HUES64 (cell line): ENCODE measurements around the gene KCNAB2.

Experiments
- H3K27ac ChIP-seq: 2 replicates; pipeline ENCODE4 v1.7.0; 2013; ENCODE audit warnings: low read depth, low read length, inconsistent platforms
- H3K27me3 ChIP-seq: 2 replicates; pipeline ENCODE4 v1.6.1; 2013; ENCODE audit warnings: mild to moderate bottlenecking, low read length; ENCODE audit not compliant: insufficient read depth
- H3K36me3 ChIP-seq: 2 replicates; pipeline ENCODE4 v1.6.1; 2013; ENCODE audit warnings: mild to moderate bottlenecking, low read length; ENCODE audit not compliant: insufficient read depth
- H3K4me1 ChIP-seq: 2 replicates; pipeline ENCODE4 v1.6.1; 2013; ENCODE audit warnings: mild to moderate bottlenecking, low read length, moderate library complexity; ENCODE audit not compliant: insufficient read depth
- H3K4me3 ChIP-seq: 2 replicates; pipeline ENCODE4 v1.5.1; 2013; ENCODE audit warnings: mild to moderate bottlenecking, low read length, moderate library complexity
- H3K9ac ChIP-seq: 2 replicates; pipeline ENCODE4 v1.6.1; 2013; ENCODE audit warnings: mild to moderate bottlenecking, low read depth, low read length
- H3K9me3 ChIP-seq: 2 replicates; pipeline ENCODE4 v1.6.1; 2013; ENCODE audit warnings: low read depth, low read length; ENCODE audit not compliant: insufficient read depth
- WGBS: fragments of 150-250, 120-280 bp; methylation state at CpG from one replicate; pipeline ENCODE4 v1.1.7; 2013; ENCODE audit warnings: missing lambda C conversion rate; 5-methylcytosine and 5-hydroxymethylcytosine counted together

Gene KCNAB2

GRCh38 chr1:6093611-6094010 lies 47.9 kb downstream of the KCNAB2 start:
- H3K4me3 ChIP-seq = no peak overlapping the region
- no peaks in the 10 kb centered on the region for H3K4me1 ChIP-seq
- H3K27ac ChIP-seq = no peak overlapping the region
- WGBS = 92% methylated on average over 9 of the region's 9 CpGs
- H3K9ac ChIP-seq = no peak overlapping the region
- no peaks in the 10 kb centered on the region for H3K36me3 ChIP-seq
- H3K9me3 ChIP-seq = no peaks in the 10 kb centered on the region
- no peaks in the 10 kb centered on the region for H3K27me3 ChIP-seq

GRCh38 chr1:6094246-6094645 lies 48.6 kb downstream of the KCNAB2 start:
- Histone ChIP-seq H3K27ac (no peak overlapping the region), H3K27me3 (no peaks in the 10 kb centered on the region), H3K9ac (no peak overlapping the region), H3K4me3 (no peak overlapping the region), H3K4me1 (no peaks in the 10 kb centered on the region), H3K9me3 (no peaks in the 10 kb centered on the region), H3K36me3 (no peaks in the 10 kb centered on the region)
- 94% methylated on average over 19 of the region's 19 CpGs for WGBS

- no peak overlapping the region for H3K27ac ChIP-seq
- no peaks in the 10 kb centered on the region for H3K9me3 ChIP-seq
- no peaks in the 10 kb centered on the region for H3K36me3 ChIP-seq
- 91% methylated on average over 21 of the region's 21 CpGs for WGBS
- H3K4me3 ChIP-seq = no peak overlapping the region
- H3K27me3 ChIP-seq = no peaks in the 10 kb centered on the region
- no peaks in the 10 kb centered on the region for H3K4me1 ChIP-seq
- no peak overlapping the region for H3K9ac ChIP-seq
Observed at GRCh38 chr1:6094801-6095505, 49.3 kb downstream of the KCNAB2 start.

GRCh38 chr1:6095511-6096242 lies 50.0 kb downstream of the KCNAB2 start:
- no peaks in the 10 kb centered on the region for H3K9me3 ChIP-seq
- no peak overlapping the region for H3K9ac ChIP-seq
- H3K36me3 ChIP-seq = no peaks in the 10 kb centered on the region
- H3K27ac ChIP-seq = no peak overlapping the region
- H3K4me1 ChIP-seq = no peaks in the 10 kb centered on the region
- no peaks in the 10 kb centered on the region for H3K27me3 ChIP-seq
- WGBS = 85% methylated on average over 13 of the region's 13 CpGs
- H3K4me3 ChIP-seq = no peak overlapping the region

GRCh38 chr1:6096243-6097116 lies 50.8 kb downstream of the KCNAB2 start:
- WGBS = 90% methylated on average over 23 of the region's 23 CpGs
- no peaks in the 10 kb centered on the region for H3K36me3 ChIP-seq
- no peak overlapping the region for H3K9ac ChIP-seq
- no peaks in the 10 kb centered on the region for H3K9me3 ChIP-seq
- no peak overlapping the region for H3K27ac ChIP-seq
- no peaks in the 10 kb centered on the region for H3K4me1 ChIP-seq
- no peak overlapping the region for H3K4me3 ChIP-seq
- no peaks in the 10 kb centered on the region for H3K27me3 ChIP-seq

- 91% methylated on average over 15 of the region's 15 CpGs for WGBS
- Histone ChIP-seq H3K9ac (no peak overlapping the region), H3K9me3 (no peaks in the 10 kb centered on the region), H3K36me3 (no peaks in the 10 kb centered on the region), H3K4me1 (no peaks in the 10 kb centered on the region), H3K27ac (no peak overlapping the region), H3K4me3 (no peak overlapping the region), H3K27me3 (no peaks in the 10 kb centered on the region)
Observed at GRCh38 chr1:6097117-6097595, 51.5 kb downstream of the KCNAB2 start.

- Histone ChIP-seq H3K4me3 (no peak overlapping the region), H3K27ac (no peak overlapping the region), H3K9ac (no peak overlapping the region), H3K27me3 (no peaks in the 10 kb centered on the region), H3K9me3 (no peaks in the 10 kb centered on the region), H3K4me1 (no peaks in the 10 kb centered on the region), H3K36me3 (no peaks in the 10 kb centered on the region)
- 92% methylated on average over 17 of the region's 17 CpGs for WGBS
Observed at GRCh38 chr1:6097824-6098223, 52.1 kb downstream of the KCNAB2 start.

GRCh38 chr1:6098303-6099215 lies 52.9 kb downstream of the KCNAB2 start:
- 92% methylated on average over 24 of the region's 24 CpGs for WGBS
- Histone ChIP-seq H3K4me3 (no peak overlapping the region), H3K27me3 (no peaks in the 10 kb centered on the region), H3K9ac (no peak overlapping the region), H3K9me3 (no peaks in the 10 kb centered on the region), H3K4me1 (no peaks in the 10 kb centered on the region), H3K27ac (no peak overlapping the region), H3K36me3 (no peaks in the 10 kb centered on the region)

GRCh38 chr1:6099297-6099696 lies 53.6 kb downstream of the KCNAB2 start:
- Histone ChIP-seq H3K9me3 (no peaks in the 10 kb centered on the region), H3K36me3 (no peaks in the 10 kb centered on the region), H3K4me3 (no peak overlapping the region), H3K27me3 (no peaks in the 10 kb centered on the region), H3K9ac (no peak overlapping the region), H3K27ac (no peak overlapping the region), H3K4me1 (no peaks in the 10 kb centered on the region)
- WGBS = 93% methylated on average over 15 of the region's 15 CpGs
